ENCODE results near the gene USP44.

Gene USP44

DNA sequence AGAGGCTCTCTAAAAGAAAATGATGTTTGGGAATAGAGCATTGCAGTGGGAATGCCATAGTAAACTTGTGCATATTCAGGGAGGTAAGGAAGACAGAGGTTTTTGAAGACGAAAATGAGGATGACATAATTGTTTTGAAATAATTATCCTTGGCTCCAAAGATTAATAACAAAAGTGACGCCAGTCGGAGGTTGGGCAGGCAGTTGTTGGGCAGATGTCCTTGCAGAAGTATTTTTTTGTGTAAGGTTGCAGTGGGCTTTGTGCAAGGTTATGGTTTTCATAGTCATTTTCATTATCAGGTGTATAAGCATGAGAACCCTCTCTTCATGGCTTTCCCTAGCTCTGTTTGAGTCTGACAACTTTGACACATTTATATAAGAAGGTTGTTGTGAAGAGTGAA is 42.0 kb downstream of the USP44 start:
- Histone ChIP-seq H3K36me3 (ENCODE audit: insufficient read depth) (peaks cover 3% of the 10 kb centered on the region; the same call in 1 of the 2 replicates), H3K4me2 (no peak overlapping the region)

DNA sequence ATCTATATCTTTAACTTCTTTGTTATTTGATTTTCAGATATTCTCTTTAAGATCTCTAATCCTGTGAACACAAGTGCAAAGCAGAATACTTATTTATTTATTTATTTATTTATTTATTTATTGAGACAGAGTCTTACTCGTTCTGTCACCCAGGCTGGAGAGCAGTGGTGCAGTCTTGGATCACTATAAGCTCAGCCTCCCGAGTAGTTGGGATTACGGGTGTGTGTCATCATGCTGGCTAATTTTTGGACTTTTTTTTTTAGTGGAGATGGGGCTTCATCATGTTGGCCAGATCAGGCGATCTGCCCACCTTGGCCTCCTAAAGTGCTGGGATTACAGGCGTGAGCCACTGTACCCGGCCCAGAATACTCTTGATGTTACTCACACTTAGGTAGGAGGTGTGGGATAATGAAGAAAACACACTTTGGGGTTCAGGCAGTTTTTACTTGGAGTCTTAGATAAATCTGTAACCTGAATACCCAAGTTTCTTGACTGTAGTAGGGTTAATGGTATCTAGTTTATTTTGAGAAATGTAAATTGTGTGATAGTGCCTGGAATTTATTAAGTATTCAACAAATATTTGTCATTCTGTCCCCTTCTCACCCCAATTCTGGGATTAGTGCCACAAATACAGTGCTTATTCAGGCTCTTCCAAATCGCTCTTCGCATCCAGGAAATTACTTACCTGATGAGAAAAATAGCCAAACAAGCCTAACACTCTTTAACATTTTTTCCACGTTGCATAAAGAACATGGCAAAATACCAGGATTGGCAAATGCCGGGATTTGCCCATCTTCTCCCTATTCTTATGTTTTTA is 44.4 kb downstream of the USP44 start:
- TF ChIP-seq, protein P1, sequence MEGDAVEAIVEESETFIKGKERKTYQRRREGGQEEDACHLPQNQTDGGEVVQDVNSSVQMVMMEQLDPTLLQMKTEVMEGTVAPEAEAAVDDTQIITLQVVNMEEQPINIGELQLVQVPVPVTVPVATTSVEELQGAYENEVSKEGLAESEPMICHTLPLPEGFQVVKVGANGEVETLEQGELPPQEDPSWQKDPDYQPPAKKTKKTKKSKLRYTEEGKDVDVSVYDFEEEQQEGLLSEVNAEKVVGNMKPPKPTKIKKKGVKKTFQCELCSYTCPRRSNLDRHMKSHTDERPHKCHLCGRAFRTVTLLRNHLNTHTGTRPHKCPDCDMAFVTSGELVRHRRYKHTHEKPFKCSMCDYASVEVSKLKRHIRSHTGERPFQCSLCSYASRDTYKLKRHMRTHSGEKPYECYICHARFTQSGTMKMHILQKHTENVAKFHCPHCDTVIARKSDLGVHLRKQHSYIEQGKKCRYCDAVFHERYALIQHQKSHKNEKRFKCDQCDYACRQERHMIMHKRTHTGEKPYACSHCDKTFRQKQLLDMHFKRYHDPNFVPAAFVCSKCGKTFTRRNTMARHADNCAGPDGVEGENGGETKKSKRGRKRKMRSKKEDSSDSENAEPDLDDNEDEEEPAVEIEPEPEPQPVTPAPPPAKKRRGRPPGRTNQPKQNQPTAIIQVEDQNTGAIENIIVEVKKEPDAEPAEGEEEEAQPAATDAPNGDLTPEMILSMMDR (conservative IDR thresholded peaks at IDR 0.05; ENCODE audit: low read depth, low read length): no peak
- no peak overlapping the region for H3K9ac ChIP-seq
- no peak overlapping the region for H3K4me3 ChIP-seq (IDR thresholded peaks at IDR 0.05; ENCODE audit: insufficient read depth, low read depth, low read length)
- peaks cover 6% of the 10 kb centered on the region for H3K4me1 ChIP-seq (ENCODE audit: low read depth, poor library complexity, severe bottlenecking)
- no peak overlapping the region for H3K27ac ChIP-seq
- H3K79me2 ChIP-seq (ENCODE audit: insufficient read depth, low read depth): 0 out of 2 replicates have a peak, but pooled peaks cover 5% of the 10 kb centered on the region
- H4K20me1 ChIP-seq (ENCODE audit: insufficient read depth): no peaks in the 10 kb centered on the region
- no peak overlapping the region for H2AFZ ChIP-seq (ENCODE audit: low read depth)
- peaks cover 5% of the 10 kb centered on the region; the same call in 1 of the 2 replicates for H3K36me3 ChIP-seq (ENCODE audit: insufficient read depth)
- H3K4me2 ChIP-seq: no peak overlapping the region
- H3K27me3 ChIP-seq (ENCODE audit: insufficient read depth, low read depth): no peaks in the 10 kb centered on the region

More for the DNA sequence above, 42.0 kb downstream of the USP44 start:
- H3K79me2 ChIP-seq (ENCODE audit: insufficient read depth, low read depth): 0 out of 2 replicates have a peak, but pooled peaks cover 5% of the 10 kb centered on the region
- no peak overlapping the region for H3K9ac ChIP-seq
- no peaks in the 10 kb centered on the region for H3K27me3 ChIP-seq (ENCODE audit: insufficient read depth, low read depth)
- no peaks in the 10 kb centered on the region for H4K20me1 ChIP-seq (ENCODE audit: insufficient read depth)
- no peak overlapping the region for H3K4me3 ChIP-seq (IDR thresholded peaks at IDR 0.05; ENCODE audit: insufficient read depth, low read depth, low read length)
- no peak overlapping the region for H3K27ac ChIP-seq
- H3K4me1 ChIP-seq (ENCODE audit: low read depth, poor library complexity, severe bottlenecking): peaks cover 6% of the 10 kb centered on the region
- H2AFZ ChIP-seq (ENCODE audit: low read depth): no peak overlapping the region
- TF ChIP-seq, protein P1 (conservative IDR thresholded peaks at IDR 0.05; ENCODE audit: low read depth, low read length): no peak

DNA sequence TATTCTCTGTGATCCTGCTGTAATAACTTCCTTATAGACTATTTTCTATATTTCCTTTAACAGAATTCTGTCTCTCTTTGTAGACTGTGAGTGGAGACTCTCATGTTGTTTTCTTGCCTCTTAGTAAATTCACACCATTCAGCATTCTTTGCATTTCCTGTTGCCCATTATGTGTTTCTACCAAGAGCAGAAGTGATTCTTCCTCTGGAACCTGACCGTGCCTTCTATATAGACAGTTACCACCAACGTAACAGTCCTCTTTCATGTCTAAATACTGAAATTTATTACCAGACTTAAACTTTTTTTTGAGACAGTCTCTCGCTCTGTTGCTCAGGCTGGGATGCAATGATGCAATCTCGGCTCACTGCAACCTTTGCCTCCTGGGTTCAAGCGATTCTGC is 46.2 kb downstream of the USP44 start:
- no peak overlapping the region for H3K4me3 ChIP-seq (IDR thresholded peaks at IDR 0.05; ENCODE audit: insufficient read depth, low read depth, low read length)
- TF ChIP-seq, protein P1 (conservative IDR thresholded peaks at IDR 0.05; ENCODE audit: low read depth, low read length): no peak
- H3K4me2 ChIP-seq: no peak overlapping the region
- H3K27ac ChIP-seq: no peak overlapping the region
- H3K79me2 ChIP-seq (ENCODE audit: insufficient read depth, low read depth): 0 out of 2 replicates have a peak, but pooled peaks cover 5% of the 10 kb centered on the region
- H4K20me1 ChIP-seq (ENCODE audit: insufficient read depth): no peaks in the 10 kb centered on the region
- no peaks in the 10 kb centered on the region for H3K27me3 ChIP-seq (ENCODE audit: insufficient read depth, low read depth)
- no peak overlapping the region for H2AFZ ChIP-seq (ENCODE audit: low read depth)
- no peak overlapping the region for H3K9ac ChIP-seq
- peaks cover 5% of the 10 kb centered on the region; the same call in 1 of the 2 replicates for H3K36me3 ChIP-seq (ENCODE audit: insufficient read depth)
- peaks cover 6% of the 10 kb centered on the region for H3K4me1 ChIP-seq (ENCODE audit: low read depth, poor library complexity, severe bottlenecking)

DNA sequence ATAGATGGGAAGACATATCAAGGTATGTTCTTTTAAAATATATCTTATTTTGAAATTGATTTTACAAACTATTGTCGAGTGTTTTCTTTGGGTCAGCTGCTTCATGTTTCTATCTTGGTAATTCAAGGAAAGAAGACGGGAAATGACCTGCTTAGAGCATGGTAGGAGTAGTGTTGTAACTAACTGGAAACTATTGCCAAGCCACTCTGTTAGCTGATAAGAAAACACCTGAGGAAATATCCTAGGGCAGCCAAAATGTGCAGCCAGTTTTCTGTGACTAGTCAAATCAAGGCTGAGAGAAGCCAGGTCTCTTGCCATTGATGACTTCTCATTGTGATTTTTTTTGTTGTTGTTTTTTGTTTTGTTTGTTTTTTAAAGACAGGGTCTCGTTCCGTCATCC is 47.1 kb downstream of the USP44 start:
- Histone ChIP-seq H3K4me3 (IDR thresholded peaks at IDR 0.05; ENCODE audit: insufficient read depth, low read depth, low read length) (no peak overlapping the region), H3K9ac (no peak overlapping the region), H4K20me1 (ENCODE audit: insufficient read depth) (no peaks in the 10 kb centered on the region), H3K4me2 (no peak overlapping the region), H3K79me2 (ENCODE audit: insufficient read depth, low read depth) (0 out of 2 replicates have a peak, but pooled peaks cover under 1% of the 10 kb centered on the region), H3K27me3 (ENCODE audit: insufficient read depth, low read depth) (no peaks in the 10 kb centered on the region), H3K4me1 (ENCODE audit: low read depth, poor library complexity, severe bottlenecking) (peaks cover under 1% of the 10 kb centered on the region), H2AFZ (ENCODE audit: low read depth) (no peak overlapping the region), H3K36me3 (ENCODE audit: insufficient read depth) (peaks cover 5% of the 10 kb centered on the region; the same call in 1 of the 2 replicates), H3K27ac (no peak overlapping the region)
- TF ChIP-seq, protein P1 (conservative IDR thresholded peaks at IDR 0.05; ENCODE audit: low read depth, low read length): no peak
